Measurements from ENCODE around the gene C16orf89. TPM values are rescaled to one million over a fixed set of nuclear protein-coding genes. Genes with fewer than 3 reads are reported as not detected.
A peak's percentile ranks its signal among the peaks of the same experiment; 100 is the strongest.

The C16orf89 gene
- polyA plus RNA-seq, 1 of the 3 experiments (the other 2 are of a cell fraction) = not detected

- 66% methylated on average over 13 of the region's 15 CpGs for WGBS (ENCODE audit: low lambda C conversion rate)
- no peak overlapping the region for H3K4me3 ChIP-seq (ENCODE audit: low read depth in 2 of 2, low read length in 1 of 2)
- H3K79me2 ChIP-seq (ENCODE audit: insufficient read depth) = peaks cover 23% of the 10 kb centered on the region; the same call in 1 of the 2 replicates
- no peak overlapping the region for H3K27ac ChIP-seq (ENCODE audit: low read depth in 2 of 2, low read length in 1 of 2)
- H3K9me2 ChIP-seq = no peaks in the 10 kb centered on the region
- H3F3A ChIP-seq (replicated peaks; ENCODE audit: insufficient read depth) = no peaks in the 10 kb centered on the region
- no peak overlapping the region for H3K9ac ChIP-seq
- POLR2A ChIA-PET = no interaction called here
- no peaks in the 10 kb centered on the region for H3K9me3 ChIP-seq
- CTCF ChIA-PET = interaction anchor here (1.1 kb wide), 2 partner anchors 15 to 34 kb away, joined by 3 read pairs; no protein-coding TSS in a partner anchor
- peak overlapping the region; percentile 80; the same call in 1 of the 2 replicates for H3K4me2 ChIP-seq
- peaks cover 4 to 6% of the 10 kb centered on the region in 2 experiments; a peak in 1 of 4 replicates for H3K4me1 ChIP-seq (ENCODE audit: control insufficient read depth in 1 of 2, insufficient read depth in 2 of 2, low read depth in 1 of 2, low read length in 1 of 2)
- TF ChIP-seq RCOR1 (IDR thresholded peaks at IDR 0.05; ENCODE audit: low read length) = no peak
- TF ChIP-seq ZBTB33 (IDR thresholded peaks at IDR 0.05; ENCODE audit: borderline replicate concordance, low read depth) = no peak
- TF ChIP-seq NFIC (IDR thresholded peaks at IDR 0.05; ENCODE audit: borderline replicate concordance) = no peak
- no peak for TF ChIP-seq MAX (IDR thresholded peaks at IDR 0.05; ENCODE audit: low read depth)
- TF ChIP-seq SMC3 (IDR thresholded peaks at IDR 0.05; ENCODE audit: low read depth, low read length) = no peak
- peak; percentile 1 for DNase-seq
- H3K36me3 ChIP-seq (replicated peaks in 1 of 2; ENCODE audit: control insufficient read depth in 1 of 2, insufficient read depth in 2 of 2, low read length in 1 of 2) = peaks cover 0 to 4% of the 10 kb centered on the region in 2 experiments
- peaks cover under 1% of the 10 kb centered on the region; the same call in 1 of the 2 replicates for H3K27me3 ChIP-seq (ENCODE audit: insufficient read depth)
- H4K20me1 ChIP-seq (ENCODE audit: insufficient read depth) = no peaks in the 10 kb centered on the region
- H2AFZ ChIP-seq (ENCODE audit: low read depth) = peak overlapping the region; percentile 96
These were observed 4.9 kb upstream of the C16orf89 start for GRCh38 chr16:5070431-5071186.

GRCh38 chr16:5069854-5070253, 4.1 kb upstream of the C16orf89 start:
- Histone ChIP-seq H3K4me3 (ENCODE audit: low read depth in 2 of 2, low read length in 1 of 2) (no peak overlapping the region), H3K27ac (ENCODE audit: low read depth in 2 of 2, low read length in 1 of 2) (no peak overlapping the region), H3F3A (replicated peaks; ENCODE audit: insufficient read depth) (no peaks in the 10 kb centered on the region), H3K27me3 (ENCODE audit: insufficient read depth) (peaks cover 8% of the 10 kb centered on the region; the same call in 1 of the 2 replicates), H3K9ac (no peak overlapping the region), H3K36me3 (replicated peaks in 1 of 2; ENCODE audit: control insufficient read depth in 1 of 2, insufficient read depth in 2 of 2, low read length in 1 of 2) (no peaks in the 10 kb centered on the region), H3K9me3 (no peaks in the 10 kb centered on the region), H3K79me2 (ENCODE audit: insufficient read depth) (peaks cover 20% of the 10 kb centered on the region; the same call in 1 of the 2 replicates), H3K9me2 (no peaks in the 10 kb centered on the region), H2AFZ (ENCODE audit: low read depth) (no peak overlapping the region), H4K20me1 (ENCODE audit: insufficient read depth) (no peaks in the 10 kb centered on the region), H3K4me1 (ENCODE audit: control insufficient read depth in 1 of 2, insufficient read depth in 2 of 2, low read depth in 1 of 2, low read length in 1 of 2) (peaks cover 4 to 6% of the 10 kb centered on the region in 2 experiments; a peak in 1 of 4 replicates), H3K4me2 (no peak overlapping the region)
- ChIA-PET CTCF (interaction anchor here (1.1 kb wide), 1 partner anchor 33 kb away, joined by 3 read pairs; no protein-coding TSS in a partner anchor), POLR2A (no interaction called here)
- no peak for TF ChIP-seq FOSL2 (IDR thresholded peaks at IDR 0.05; ENCODE audit: borderline replicate concordance, low read depth)
- no peak for TF ChIP-seq YY1 (IDR thresholded peaks at IDR 0.05; ENCODE audit: low read depth)
- TF ChIP-seq REST (IDR thresholded peaks at IDR 0.05; ENCODE audit: low read depth, low read length) = no peak
- 85% methylated on average over 9 of the region's 9 CpGs for WGBS (ENCODE audit: low lambda C conversion rate)
- DNase-seq = no peak

All from SK-N-SH (cell line).